Measurements from ENCODE around the gene HNRNPUL1. TPM values are rescaled to one million over a fixed set of nuclear protein-coding genes. Genes with fewer than 3 reads are reported as not detected.

The HNRNPUL1 gene
- total and polyA plus RNA-seq, 9 of the 15 experiments (the other 6 are each of a cell fraction or from before 2014, with no cell fraction given): 7.3 to 211 (median 85.0) TPM

- TF ChIP-seq MGA (IDR thresholded peaks at IDR 0.05): peak; percentile 93
- peak; percentile 100 for TF ChIP-seq EP400 (IDR thresholded peaks at IDR 0.05)
- no peak for TF ChIP-seq UBTF (IDR thresholded peaks at IDR 0.05; ENCODE audit: borderline replicate concordance in 1 of 2, low read depth in 2 of 2, low read length in 2 of 2)
- TF ChIP-seq SMARCC2 (IDR thresholded peaks at IDR 0.05; ENCODE audit: low read depth): no peak
- peak; percentile 95 for TF ChIP-seq E2F8 (IDR thresholded peaks at IDR 0.05; ENCODE audit: low read depth, partially characterized antibody)
- no peak for TF ChIP-seq IRF9 (tag; IDR thresholded peaks at IDR 0.05)
- TF ChIP-seq GTF2E2 (tag; IDR thresholded peaks at IDR 0.05): no peak
These were observed at the start of gene HNRNPUL1 (continued) for GRCh38 chr19:41263850-41264580.

Data from K562 (cell line).